HepG2 (cell line): ENCODE measurements around the gene SDC4. TPM values are rescaled to one million over a fixed set of nuclear protein-coding genes. Genes with fewer than 3 reads are reported as not detected.

Experiments
- HDAC1 ChIP-seq: sonication (generic); formaldehyde crosslinking; IDR thresholded peaks from 2 replicates; pipeline ENCODE4 v1.5.1; 2020; ENCODE audit warnings: mild to moderate bottlenecking, missing genetic modification reagents
- HDAC6 ChIP-seq: fragments of 200-600 bp; sonication (generic); IDR thresholded peaks from 2 replicates; pipeline ENCODE4 v1.7.0; 2017; ENCODE audit warnings: mild to moderate bottlenecking, antibody characterized with exemption, low read length, low read depth
- KLF16 ChIP-seq, 2 experiments: sonication (generic) in 1 of 2; formaldehyde crosslinking in 1 of 2; IDR thresholded peaks; 2 replicates each; pipeline versions ENCODE4 v1.6.1 to v1.8.0; 2016 to 2023; ENCODE audit warnings: missing genetic modification reagents in 2 of 2, missing compliant biosample characterization in 1 of 2
- NFE2L2 ChIP-seq: fragments of 150-350 bp; IDR thresholded peaks from 2 replicates; pipeline ENCODE4 v1.6.1; 2014; ENCODE audit warnings: low read length
- RAD21 ChIP-seq: fragments of 450-650 bp; formaldehyde crosslinking; IDR thresholded peaks from 2 replicates; pipeline ENCODE4 v1.5.0; 2020; ENCODE audit warnings: mild to moderate bottlenecking
- REXO4 ChIP-seq: sonication (generic); formaldehyde crosslinking; IDR thresholded peaks from 2 replicates; pipeline ENCODE4 v1.8.0; 2022; ENCODE audit warnings: missing genetic modification reagents, mild to moderate bottlenecking, borderline replicate concordance
- SKI ChIP-seq: fragments of 450-650 bp; IDR thresholded peaks from one replicate; pipeline ENCODE4 v1.6.1; 2018; ENCODE audit warnings: mild to moderate bottlenecking; ENCODE audit not compliant: partially characterized antibody
- SMC3 ChIP-seq: IDR thresholded peaks from 2 replicates; pipeline ENCODE4 v1.6.1; 2011; ENCODE audit warnings: low read length, improper control_type of control experiment
- STAG1 ChIP-seq: sonication (generic); formaldehyde crosslinking; IDR thresholded peaks from 2 replicates; pipeline ENCODE4 v1.4.0; 2020; ENCODE audit warnings: missing genetic modification reagents
- TEAD3 ChIP-seq: optimal IDR thresholded peaks from 2 replicates; pipeline ENCODE3; 2016; ENCODE audit warnings: borderline replicate concordance
- ZBTB38 ChIP-seq: sonication (generic); formaldehyde crosslinking; IDR thresholded peaks from 2 replicates; pipeline ENCODE4 v1.5.1; 2020; ENCODE audit warnings: mild to moderate bottlenecking, missing genetic modification reagents
- ZKSCAN8 ChIP-seq: IDR thresholded peaks from 2 replicates; pipeline ENCODE4 v1.6.1; 2016; ENCODE audit warnings: borderline replicate concordance, missing genetic modification reagents, missing compliant biosample characterization
- ZNF10 ChIP-seq: sonication (generic); formaldehyde crosslinking; IDR thresholded peaks from 2 replicates; pipeline ENCODE4 v1.4.0; 2020; ENCODE audit warnings: mild to moderate bottlenecking, low read depth, missing genetic modification reagents, borderline replicate concordance
- ZNF224 ChIP-seq: sonication (generic); formaldehyde crosslinking; IDR thresholded peaks from 2 replicates; pipeline ENCODE4 v1.5.0; 2020; ENCODE audit warnings: mild to moderate bottlenecking, missing genetic modification reagents
- ZNF232 ChIP-seq: sonication (generic); formaldehyde crosslinking; IDR thresholded peaks from 2 replicates; pipeline ENCODE4 v1.4.0; 2020; ENCODE audit warnings: missing genetic modification reagents, borderline replicate concordance
- ZNF282 ChIP-seq: fragments of 450-650 bp; IDR thresholded peaks from 2 replicates; pipeline ENCODE4 v1.6.1; 2018; ENCODE audit not compliant: partially characterized antibody
- ZNF441 ChIP-seq: sonication (generic); formaldehyde crosslinking; IDR thresholded peaks from 2 replicates; pipeline ENCODE4 v1.7.0; 2021; ENCODE audit warnings: missing genetic modification reagents, borderline replicate concordance
- ZNF460 ChIP-seq: sonication (generic); formaldehyde crosslinking; IDR thresholded peaks from 2 replicates; pipeline ENCODE4 v1.5.1; 2020; ENCODE audit warnings: missing genetic modification reagents, mild to moderate bottlenecking, borderline replicate concordance
- ZNF552 ChIP-seq: sonication (generic); formaldehyde crosslinking; IDR thresholded peaks from 2 replicates; pipeline ENCODE4 v1.9.0; 2022; ENCODE audit warnings: missing genetic modification reagents, mild to moderate bottlenecking, borderline replicate concordance
- ZNF589 ChIP-seq: sonication (generic); formaldehyde crosslinking; conservative IDR thresholded peaks from 2 replicates; pipeline ENCODE4 v1.8.0; 2022; ENCODE audit warnings: mild to moderate bottlenecking, moderate library complexity, missing genetic modification reagents
- ZNF598 ChIP-seq: sonication (generic); formaldehyde crosslinking; IDR thresholded peaks from 2 replicates; pipeline ENCODE4 v1.5.1; 2020; ENCODE audit warnings: mild to moderate bottlenecking, missing genetic modification reagents, borderline replicate concordance
- ZNF674 ChIP-seq: sonication (generic); formaldehyde crosslinking; IDR thresholded peaks from 2 replicates; pipeline ENCODE4 v1.5.0; 2020; ENCODE audit warnings: low read depth, mild to moderate bottlenecking, missing genetic modification reagents
- ZNF781 ChIP-seq: sonication (generic); formaldehyde crosslinking; IDR thresholded peaks from 2 replicates; pipeline ENCODE4 v1.5.1; 2020; ENCODE audit warnings: borderline replicate concordance, mild to moderate bottlenecking, missing genetic modification reagents; ENCODE audit errors: not compliant biosample characterization
- ZNF841 ChIP-seq: sonication (generic); formaldehyde crosslinking; IDR thresholded peaks from 2 replicates; pipeline ENCODE4 v1.8.1; 2023; ENCODE audit warnings: missing genetic modification reagents, borderline replicate concordance
- polyA plus RNA-seq, 8 experiments: library from polyadenylated mRNA; depleted of rRNA in 3 of 8; stranded (reverse) in 7 of 8; unstranded in 1 of 8; fragments of >200 nt; fragmentation: Illumina TruSeq in 4 of 8; extraction: Trizol in 4 of 8; gene quantifications; 2 replicates each; pipeline versions ENCODE4 v1.2.1 to v1.2.3, GENCODE V29; 2011 to 2016; ENCODE audit warnings: low read depth in 4 of 8, missing spikeins in 1 of 8, mixed read lengths in 1 of 8; ENCODE audit not compliant: insufficient read depth in 1 of 8
- total RNA-seq, 5 experiments: library from RNA; depleted of rRNA; stranded (reverse); fragments of >200 nt; fragmentation: Illumina TruSeq; extraction: Trizol; gene quantifications; 2 replicates each; pipeline ENCODE4 v1.2.3, GENCODE V29; 2016; ENCODE audit warnings: low read depth in 1 of 5
- TF ChIP-seq, protein P1 (sequence below): sonication (generic); formaldehyde crosslinking; IDR thresholded peaks from 2 replicates; pipeline ENCODE4 v1.8.1; 2023; ENCODE audit warnings: mild to moderate bottlenecking, moderate library complexity, missing genetic modification reagents
- TF ChIP-seq, protein P2 (sequence below): sonication (generic); formaldehyde crosslinking; conservative IDR thresholded peaks from 2 replicates; pipeline ENCODE4 v1.5.0; 2020; ENCODE audit warnings: missing genetic modification reagents
- TF ChIP-seq, protein P3 (sequence below): sonication (generic); formaldehyde crosslinking; IDR thresholded peaks from 2 replicates; pipeline ENCODE4 v1.4.0; 2020; ENCODE audit warnings: mild to moderate bottlenecking, missing genetic modification reagents
- TF ChIP-seq, protein P4 (sequence below): sonication (generic); formaldehyde crosslinking; IDR thresholded peaks from 2 replicates; pipeline ENCODE4 v1.4.0; 2020; ENCODE audit warnings: missing genetic modification reagents, borderline replicate concordance

SDC4 gene
- total and polyA plus RNA-seq, 2 of the 13 experiments (the other 11 are each of a cell fraction or from before 2014, with no cell fraction given) = 49.0 to 65.1 TPM

DNA sequence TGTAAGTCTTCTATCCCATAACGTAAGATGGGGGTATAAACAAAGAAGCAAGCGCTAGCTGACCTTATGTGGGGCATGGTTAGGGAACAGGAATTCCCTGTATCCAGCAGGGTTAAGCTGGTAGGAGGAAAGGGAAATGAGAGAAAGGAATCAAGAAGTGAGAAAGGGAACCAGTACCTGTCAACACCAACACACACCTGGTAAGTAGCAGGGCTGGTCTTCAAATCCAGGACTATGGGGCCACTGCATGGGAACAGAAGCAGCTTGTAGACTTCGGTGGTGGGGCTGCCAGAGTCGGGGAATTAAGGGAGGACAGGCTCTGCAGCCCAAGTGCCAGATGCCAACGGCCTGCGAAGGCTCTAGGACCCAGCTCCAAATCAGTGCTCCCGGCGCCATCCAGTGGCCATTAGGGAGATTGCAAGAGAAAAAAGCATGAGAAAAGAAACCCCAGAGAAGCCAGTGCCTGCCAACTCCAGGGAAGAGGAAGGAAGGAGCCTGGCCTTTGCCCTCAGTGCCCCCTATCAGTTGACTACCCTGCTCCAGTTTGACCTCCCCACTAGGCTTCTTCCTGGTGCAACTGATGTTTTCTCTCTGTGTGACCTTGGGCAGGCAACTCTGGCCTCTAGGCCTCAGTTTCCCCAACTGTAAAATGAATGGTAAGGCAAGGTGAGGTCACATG is 57.4 kb downstream of the SDC4 start (continued):
- TF ChIP-seq ZNF282 = no peak
- TF ChIP-seq, protein P1, sequence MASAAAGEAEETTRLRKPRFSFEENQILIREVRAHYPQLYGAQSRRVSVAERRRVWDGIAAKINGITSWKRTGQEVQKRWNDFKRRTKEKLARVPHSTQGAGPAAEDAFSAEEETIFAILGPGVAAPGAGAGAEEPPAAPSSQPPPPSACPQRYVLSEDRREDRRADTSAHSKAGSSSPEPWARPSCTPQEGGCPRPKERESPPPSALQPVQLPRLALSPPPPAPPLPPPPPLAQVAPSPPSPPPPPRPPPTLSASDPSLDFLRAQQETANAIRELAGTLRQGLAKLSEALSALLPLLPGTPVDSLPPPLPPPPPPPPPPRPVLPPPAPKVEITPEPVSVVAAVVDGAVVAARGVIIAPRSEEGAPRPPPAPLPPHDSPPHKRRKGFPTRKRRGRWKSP = no peak
- no peak for TF ChIP-seq ZNF441 (CRISPR knock-in tag)
- TF ChIP-seq, protein P2, sequence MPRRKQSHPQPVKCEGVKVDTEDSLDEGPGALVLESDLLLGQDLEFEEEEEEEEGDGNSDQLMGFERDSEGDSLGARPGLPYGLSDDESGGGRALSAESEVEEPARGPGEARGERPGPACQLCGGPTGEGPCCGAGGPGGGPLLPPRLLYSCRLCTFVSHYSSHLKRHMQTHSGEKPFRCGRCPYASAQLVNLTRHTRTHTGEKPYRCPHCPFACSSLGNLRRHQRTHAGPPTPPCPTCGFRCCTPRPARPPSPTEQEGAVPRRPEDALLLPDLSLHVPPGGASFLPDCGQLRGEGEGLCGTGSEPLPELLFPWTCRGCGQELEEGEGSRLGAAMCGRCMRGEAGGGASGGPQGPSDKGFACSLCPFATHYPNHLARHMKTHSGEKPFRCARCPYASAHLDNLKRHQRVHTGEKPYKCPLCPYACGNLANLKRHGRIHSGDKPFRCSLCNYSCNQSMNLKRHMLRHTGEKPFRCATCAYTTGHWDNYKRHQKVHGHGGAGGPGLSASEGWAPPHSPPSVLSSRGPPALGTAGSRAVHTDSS (CRISPR knock-in tag) = no peak
- peak; percentile 83 for TF ChIP-seq STAG1 (CRISPR knock-in tag)
- no peak for TF ChIP-seq ZNF589 (CRISPR knock-in tag)
- no peak for TF ChIP-seq ZNF10 (CRISPR knock-in tag)
- TF ChIP-seq ZNF598 (CRISPR knock-in tag) = peak; percentile 37; the same call in 1 of the 2 replicates
- no peak for TF ChIP-seq HDAC6
- TF ChIP-seq ZNF841 (CRISPR knock-in tag) = no peak
- TF ChIP-seq TEAD3 (CRISPR knock-in tag) = peak; percentile 46
- TF ChIP-seq, protein P3, sequence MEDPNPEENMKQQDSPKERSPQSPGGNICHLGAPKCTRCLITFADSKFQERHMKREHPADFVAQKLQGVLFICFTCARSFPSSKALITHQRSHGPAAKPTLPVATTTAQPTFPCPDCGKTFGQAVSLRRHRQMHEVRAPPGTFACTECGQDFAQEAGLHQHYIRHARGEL (CRISPR knock-in tag) = no peak
- TF ChIP-seq HDAC1 = 0 out of 2 replicates have a peak, but pooled peaks have one; percentile 11
- no peak for TF ChIP-seq ZNF224 (CRISPR knock-in tag)
- TF ChIP-seq, protein P4, sequence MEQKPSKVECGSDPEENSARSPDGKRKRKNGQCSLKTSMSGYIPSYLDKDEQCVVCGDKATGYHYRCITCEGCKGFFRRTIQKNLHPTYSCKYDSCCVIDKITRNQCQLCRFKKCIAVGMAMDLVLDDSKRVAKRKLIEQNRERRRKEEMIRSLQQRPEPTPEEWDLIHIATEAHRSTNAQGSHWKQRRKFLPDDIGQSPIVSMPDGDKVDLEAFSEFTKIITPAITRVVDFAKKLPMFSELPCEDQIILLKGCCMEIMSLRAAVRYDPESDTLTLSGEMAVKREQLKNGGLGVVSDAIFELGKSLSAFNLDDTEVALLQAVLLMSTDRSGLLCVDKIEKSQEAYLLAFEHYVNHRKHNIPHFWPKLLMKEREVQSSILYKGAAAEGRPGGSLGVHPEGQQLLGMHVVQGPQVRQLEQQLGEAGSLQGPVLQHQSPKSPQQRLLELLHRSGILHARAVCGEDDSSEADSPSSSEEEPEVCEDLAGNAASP (CRISPR knock-in tag) = 0 out of 2 replicates have a peak, but pooled peaks have one; percentile 29
- TF ChIP-seq ZKSCAN8 (CRISPR knock-in tag) = no peak
- no peak for TF ChIP-seq REXO4 (CRISPR knock-in tag)
- TF ChIP-seq ZNF552 = no peak
- TF ChIP-seq SKI = no peak
- TF ChIP-seq KLF16 (CRISPR knock-in tag; IDR thresholded peaks at IDR 0.05) = 0 out of 4 replicates have a peak, but pooled peaks of 1 of the 2 experiments have one; percentile 33
- TF ChIP-seq NFE2L2 = no peak
- peak; percentile 82 for TF ChIP-seq SMC3
- no peak for TF ChIP-seq ZNF232 (CRISPR knock-in tag)
- TF ChIP-seq ZNF781 (CRISPR knock-in tag) = no peak
- no peak for TF ChIP-seq ZBTB38 (CRISPR knock-in tag)
- TF ChIP-seq RAD21 (CRISPR knock-in tag) = peak; percentile 85
- TF ChIP-seq ZNF460 (CRISPR knock-in tag) = no peak
- no peak for TF ChIP-seq ZNF674
